B cell (primary cell): ENCODE measurements around the gene ARHGEF38. TPM values are rescaled to one million over a fixed set of nuclear protein-coding genes. Genes with fewer than 3 reads are reported as not detected.
"Not testable (repeated sequence)": the region's sequence is repeated elsewhere in the genome, so short reads cannot be mapped to it uniquely, and the experiment has no call there.

Source experiments
- ATAC-seq: fragments of 200-7000 bp; cut with Tn5 transposase; one replicate; pipeline ENCODE4 v1.10.0; 2021; ENCODE audit warnings: low read depth, mild to moderate bottlenecking, moderate number of reproducible peaks, moderate library complexity
- CTCF ChIA-PET: fragments of 350-600 bp; sonication (Branson Sonifier 250); formaldehyde crosslinking; loops from one replicate; lab custom pipeline; 2021; ENCODE audit warnings: antibody characterized with exemption, inconsistent platforms; lab: Charles Lee
- POLR2A ChIA-PET: fragments of 350-600 bp; sonication (Branson Sonifier 250); formaldehyde crosslinking; loops from one replicate; lab custom pipeline; 2021; ENCODE audit warnings: antibody characterized with exemption; lab: Charles Lee
- DNase-seq: peaks from one replicate; pipeline ENCODE4 v3.0.0; 2013
- H2AFZ ChIP-seq: 2 replicates; pipeline ENCODE4 v1.6.1; 2012; ENCODE audit warnings: mild to moderate bottlenecking, low read depth, low read length; ENCODE audit not compliant: insufficient read depth, poor library complexity, severe bottlenecking
- H3K27ac ChIP-seq, 2 donors: 1 replicate in 1 of 2; 2 replicates in 1 of 2; pipeline ENCODE4 v1.5.1; 2012 to 2013; ENCODE audit warnings: low read length in 2 of 2, mild to moderate bottlenecking in 2 of 2, moderate library complexity in 1 of 2
- H3K27me3 ChIP-seq, 4 experiments: fragments of 200-600 bp in 1 of 4; sonication (generic) in 1 of 4; replicated peaks in 1 of 4; 1 replicate in 2 of 4; 2 replicates in 2 of 4; pipeline versions ENCODE4 v1.6.1 to v1.7.0; 2013 to 2016; ENCODE audit warnings: low read length in 3 of 4, mild to moderate bottlenecking in 2 of 4, mixed read lengths in 1 of 4, moderate library complexity in 1 of 4; ENCODE audit not compliant: insufficient read depth in 4 of 4, control insufficient read depth in 3 of 4; ENCODE audit errors: control extremely low read depth in 1 of 4
- H3K36me3 ChIP-seq, 2 experiments: replicated peaks in 1 of 2; 1 replicate in 1 of 2; 2 replicates in 1 of 2; pipeline versions ENCODE4 v1.6.1 to v1.7.1; 2013; ENCODE audit warnings: low read length in 1 of 2; ENCODE audit not compliant: insufficient read depth in 2 of 2, control insufficient read depth in 1 of 2; ENCODE audit errors: control extremely low read depth in 1 of 2, extremely low read depth in 1 of 2
- H3K4me1 ChIP-seq, 2 donors: fragments of 200-600 bp in 1 of 2; sonication (generic) in 1 of 2; 1 replicate in 1 of 2; 2 replicates in 1 of 2; pipeline versions ENCODE4 v1.5.1 to v1.6.1; 2013 to 2017; ENCODE audit warnings: low read length in 2 of 2; ENCODE audit not compliant: control insufficient read depth in 2 of 2, insufficient read depth in 2 of 2
- H3K4me2 ChIP-seq: replicated peaks from 2 replicates; pipeline ENCODE3; 2012; ENCODE audit warnings: mild to moderate bottlenecking, low read depth, low read length; ENCODE audit not compliant: poor library complexity, severe bottlenecking
- H3K4me3 ChIP-seq, 5 experiments: fragments of 200-600 bp in 1 of 5; sonication (generic) in 1 of 5; 1 replicate in 3 of 5; 2 replicates in 2 of 5; pipeline versions ENCODE4 v1.5.1 to v1.7.0; 2011 to 2016; ENCODE audit warnings: low read length in 4 of 5, mild to moderate bottlenecking in 4 of 5, low read depth in 2 of 5, control low read depth in 1 of 5, moderate library complexity in 1 of 5; ENCODE audit not compliant: insufficient read depth in 1 of 5; ENCODE audit errors: control extremely low read depth in 1 of 5, extremely low read depth in 1 of 5
- H3K79me2 ChIP-seq: fragments of 200-600 bp; sonication (generic); one replicate; pipeline ENCODE4 v1.6.0; 2016; ENCODE audit warnings: low read length; ENCODE audit not compliant: control insufficient read depth, insufficient read depth
- H3K9ac ChIP-seq: fragments of 200-600 bp; sonication (generic); 2 replicates; pipeline ENCODE4 v1.6.1; 2017; ENCODE audit warnings: mild to moderate bottlenecking, low read length, moderate library complexity
- H3K9me3 ChIP-seq, 3 donors: one replicate each; pipeline versions ENCODE4 v1.6.1 to v1.7.1; 2013; ENCODE audit warnings: low read length in 2 of 3; ENCODE audit not compliant: control insufficient read depth in 2 of 3, insufficient read depth in 1 of 3; ENCODE audit errors: control extremely low read depth in 1 of 3
- H4K20me1 ChIP-seq: 2 replicates; pipeline ENCODE4 v1.6.0; 2012; ENCODE audit warnings: mild to moderate bottlenecking, low read length; ENCODE audit not compliant: insufficient read depth, control insufficient read depth, poor library complexity, severe bottlenecking
- H3K27ac Mint-ChIP-seq: one replicate; pipeline ENCODE4 v1.8.0; 2021; ENCODE audit warnings: mixed read lengths
- H3K27me3 Mint-ChIP-seq: one replicate; pipeline ENCODE4 v1.8.0; 2021; ENCODE audit warnings: mixed read lengths
- H3K4me1 Mint-ChIP-seq: one replicate; pipeline ENCODE4 v1.8.0; 2021; ENCODE audit warnings: mixed read lengths
- H3K4me3 Mint-ChIP-seq: one replicate; pipeline ENCODE4 v1.8.0; 2021; ENCODE audit warnings: mixed read lengths
- H3K9me3 Mint-ChIP-seq: one replicate; pipeline ENCODE4 v1.8.0; 2022; ENCODE audit warnings: mixed read lengths; ENCODE audit not compliant: insufficient read depth
- CTCF ChIP-seq: fragments of 200-600 bp; IDR thresholded peaks from one replicate; pipeline ENCODE4 v1.8.0; 2022; ENCODE audit warnings: antibody characterized with exemption, mild to moderate bottlenecking
- EZH2 ChIP-seq: IDR thresholded peaks from 2 replicates; pipeline ENCODE4 v1.6.1; 2012; ENCODE audit warnings: borderline replicate concordance, low read depth, mild to moderate bottlenecking, moderate library complexity, low read length; ENCODE audit not compliant: insufficient read depth, poor library complexity, severe bottlenecking
- WGBS: methylation state at CpG from one replicate; pipeline ENCODE4 v1.1.5; 2013; ENCODE audit warnings: missing lambda C conversion rate; ENCODE audit not compliant: insufficient coverage; 5-methylcytosine and 5-hydroxymethylcytosine counted together
- intact Hi-C: fragments of 100-400 bp; cut with micrococcal nuclease; formaldehyde crosslinking; loops from one replicate; pipeline ENCODE4 v1.10.0; 2022
- polyA plus RNA-seq: library from polyadenylated mRNA; depleted of rRNA; stranded (reverse); fragments of >200 nt; gene quantifications from 2 replicates; pipeline ENCODE4 v1.2.3, GENCODE V29; 2012
- total RNA-seq, 2 donors: library from RNA; stranded (reverse); fragments of 120-200 nt in 1 of 2; gene quantifications; 1 replicate in 1 of 2; 2 replicates in 1 of 2; pipeline versions ENCODE4 v1.2.3 to v1.2.4, GENCODE V29; 2013 to 2022

Gene ARHGEF38
- total and polyA plus RNA-seq, 2 donors (not counting 1 experiment from before 2014, with no cell fraction given): not detected

DNA sequence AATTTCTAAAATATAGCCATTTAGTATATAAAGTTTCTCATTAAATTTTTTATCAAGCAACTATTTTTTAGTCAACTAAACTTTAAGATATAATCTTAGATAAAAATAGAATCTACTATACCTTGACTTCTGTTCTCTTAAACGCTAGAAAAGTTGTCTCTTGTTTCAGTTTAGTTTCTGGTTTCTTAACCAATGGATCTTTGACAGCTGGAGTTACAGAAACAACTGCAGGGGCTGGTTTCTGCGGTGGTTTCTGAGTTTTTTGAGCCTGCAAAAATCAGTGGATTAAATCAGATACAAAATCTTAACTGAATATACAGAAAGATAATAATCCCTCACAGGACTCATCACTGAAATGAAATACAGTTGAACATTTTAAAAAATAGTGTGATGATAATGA, 134.2 kb downstream of the ARHGEF38 start:
- Mint-ChIP-seq H3K9me3 (no peaks in the 10 kb centered on the region), H3K4me3 (no peak overlapping the region), H3K27me3 (no peaks in the 10 kb centered on the region), H3K4me1 (no peaks in the 10 kb centered on the region), H3K27ac (no peak overlapping the region)
- DNase-seq (no peak), ATAC-seq (no peak)
- no peaks in the 10 kb centered on the region for H3K79me2 ChIP-seq
- H3K4me3 ChIP-seq: no peak overlapping the region
- no peaks in the 10 kb centered on the region for H3K9me3 ChIP-seq
- H4K20me1 ChIP-seq: no peaks in the 10 kb centered on the region
- H2AFZ ChIP-seq: no peak overlapping the region
- no peak overlapping the region for H3K4me2 ChIP-seq
- intact Hi-C loops: no loop called here
- H3K27ac ChIP-seq: no peak overlapping the region
- no peaks in the 10 kb centered on the region for H3K4me1 ChIP-seq
- ChIA-PET CTCF (no interaction called here), POLR2A (no interaction called here)
- peaks cover 13 to 30% of the 10 kb centered on the region in 2 experiments for H3K36me3 ChIP-seq
- no CpG with 5 or more reads among the region's 2 CpGs for WGBS
- H3K9ac ChIP-seq: no peak overlapping the region
- TF ChIP-seq EZH2 (no peak), CTCF (no peak)
- no peaks in the 10 kb centered on the region for H3K27me3 ChIP-seq

GRCh38 chr4:105694812-105695211, 142.4 kb downstream of the ARHGEF38 start:
- H3K4me3 Mint-ChIP-seq, H3K9me3 Mint-ChIP-seq, H3K27me3 Mint-ChIP-seq, H3K79me2 ChIP-seq, H3K27ac ChIP-seq, DNase-seq, intact Hi-C loops, H3K9ac ChIP-seq, H3K27me3 ChIP-seq, POLR2A ChIA-PET, H3K4me2 ChIP-seq, ATAC-seq, H2AFZ ChIP-seq, H3K4me3 ChIP-seq, H3K4me1 Mint-ChIP-seq, H3K4me1 ChIP-seq, H4K20me1 ChIP-seq, H3K9me3 ChIP-seq, CTCF ChIA-PET, H3K27ac Mint-ChIP-seq: not testable (repeated sequence)
- H3K36me3 ChIP-seq: peaks cover 14 to 35% of the 10 kb centered on the region in 2 experiments
- WGBS: 86% methylated on average over 1 of the region's 5 CpGs

GRCh38 chr4:105695832-105696231, 143.4 kb downstream of the ARHGEF38 start:
- H3K27me3 ChIP-seq, H3K9me3 Mint-ChIP-seq, H3K27ac Mint-ChIP-seq, POLR2A ChIA-PET, H3K4me1 Mint-ChIP-seq, H3K79me2 ChIP-seq, H3K4me3 Mint-ChIP-seq, H3K4me3 ChIP-seq, DNase-seq, H4K20me1 ChIP-seq, intact Hi-C loops, H3K27me3 Mint-ChIP-seq, H3K4me2 ChIP-seq, ATAC-seq, H3K9ac ChIP-seq, H3K4me1 ChIP-seq, H2AFZ ChIP-seq, H3K27ac ChIP-seq, H3K9me3 ChIP-seq, CTCF ChIA-PET: not testable (repeated sequence)
- WGBS: 83% methylated on average over 4 of the region's 8 CpGs
- peaks cover 15 to 35% of the 10 kb centered on the region in 2 experiments for H3K36me3 ChIP-seq
